Measurements from ENCODE around the gene GREB1L. TPM values are rescaled to one million over a fixed set of nuclear protein-coding genes. Genes with fewer than 3 reads are reported as not detected.

GREB1L gene
- total RNA-seq, 1 experiment from 2014 or later: 75.4 TPM

- no peaks in the 10 kb centered on the region for H3K36me3 ChIP-seq (ENCODE audit: control insufficient read depth, insufficient read depth, low read length)
- no peaks in the 10 kb centered on the region for H3K27me3 ChIP-seq (replicated peaks; ENCODE audit: control insufficient read depth, insufficient read depth, low read length)
- no peaks in the 10 kb centered on the region for H3K9me3 ChIP-seq
- no peaks in the 10 kb centered on the region for H3K4me1 ChIP-seq
- intact Hi-C loops (cut with micrococcal nuclease; ENCODE audit: unreplicated experiment): no loop called here
- DNase-seq: no peak
- no peak overlapping the region for H3K27ac Mint-ChIP-seq (ENCODE audit: unreplicated experiment)
- BruUV-seq (replicated peaks): no TSS peak
- POLR2A ChIA-PET: no interaction called here
- no peak overlapping the region for H3K4me3 Mint-ChIP-seq (ENCODE audit: unreplicated experiment)
- CTCF ChIA-PET: interaction anchor here (0.7 kb wide), 1 partner anchor 212 kb away, joined by 5 read pairs; no protein-coding TSS in a partner anchor
- H3K9me3 Mint-ChIP-seq (ENCODE audit: unreplicated experiment): peaks cover 15% of the 10 kb centered on the region
- no peak for TF ChIP-seq CTCF (IDR thresholded peaks at IDR 0.05; ENCODE audit: insufficient read depth in 1 of 2, low read depth in 1 of 2, low read length in 1 of 2, severe bottlenecking in 1 of 2, unreplicated experiment in 1 of 2)
- H3K4me3 ChIP-seq (ENCODE audit: low read depth, low read length): no peak overlapping the region
- no peaks in the 10 kb centered on the region for H3K27me3 Mint-ChIP-seq (ENCODE audit: insufficient read depth, unreplicated experiment)
- H3K4me1 Mint-ChIP-seq (ENCODE audit: low read depth, unreplicated experiment): no peaks in the 10 kb centered on the region
- H3K36me3 Mint-ChIP-seq (ENCODE audit: insufficient read depth, unreplicated experiment): peaks cover 50% of the 10 kb centered on the region
Observed at GRCh38 chr18:21472741-21473140, 230.7 kb downstream of the GREB1L start.

- H3K4me3 Mint-ChIP-seq (ENCODE audit: unreplicated experiment): no peak overlapping the region
- ChIA-PET POLR2A (no interaction called here), CTCF (no interaction called here)
- no peaks in the 10 kb centered on the region for H3K36me3 ChIP-seq (ENCODE audit: control insufficient read depth, insufficient read depth, low read length)
- H3K36me3 Mint-ChIP-seq (ENCODE audit: insufficient read depth, unreplicated experiment): peaks cover 43% of the 10 kb centered on the region
- intact Hi-C loops (cut with micrococcal nuclease; ENCODE audit: unreplicated experiment): no loop called here
- no peaks in the 10 kb centered on the region for H3K27me3 ChIP-seq (replicated peaks; ENCODE audit: control insufficient read depth, insufficient read depth, low read length)
- no peaks in the 10 kb centered on the region for H3K4me1 Mint-ChIP-seq (ENCODE audit: low read depth, unreplicated experiment)
- no TSS peak for BruUV-seq (replicated peaks)
- no peaks in the 10 kb centered on the region for H3K4me1 ChIP-seq
- H3K27ac Mint-ChIP-seq (ENCODE audit: unreplicated experiment): no peak overlapping the region
- no peak overlapping the region for H3K4me3 ChIP-seq (ENCODE audit: low read depth, low read length)
- no peak for DNase-seq
- peaks cover 15% of the 10 kb centered on the region for H3K9me3 Mint-ChIP-seq (ENCODE audit: unreplicated experiment)
- no peaks in the 10 kb centered on the region for H3K9me3 ChIP-seq
- no peaks in the 10 kb centered on the region for H3K27me3 Mint-ChIP-seq (ENCODE audit: insufficient read depth, unreplicated experiment)
- TF ChIP-seq CTCF (IDR thresholded peaks at IDR 0.05; ENCODE audit: insufficient read depth in 1 of 2, low read depth in 1 of 2, low read length in 1 of 2, severe bottlenecking in 1 of 2, unreplicated experiment in 1 of 2): no peak
Observed at GRCh38 chr18:21474621-21475020, 232.6 kb downstream of the GREB1L start.

- TF ChIP-seq CTCF (IDR thresholded peaks at IDR 0.05; ENCODE audit: insufficient read depth in 1 of 2, low read depth in 1 of 2, low read length in 1 of 2, severe bottlenecking in 1 of 2, unreplicated experiment in 1 of 2): no peak
- Mint-ChIP-seq H3K4me1 (ENCODE audit: low read depth, unreplicated experiment) (no peaks in the 10 kb centered on the region), H3K27me3 (ENCODE audit: insufficient read depth, unreplicated experiment) (no peaks in the 10 kb centered on the region), H3K27ac (ENCODE audit: unreplicated experiment) (no peak overlapping the region), H3K9me3 (ENCODE audit: unreplicated experiment) (no peaks in the 10 kb centered on the region), H3K36me3 (ENCODE audit: insufficient read depth, unreplicated experiment) (peaks cover 29% of the 10 kb centered on the region), H3K4me3 (ENCODE audit: unreplicated experiment) (no peak overlapping the region)
- BruUV-seq (replicated peaks): no TSS peak
- no peaks in the 10 kb centered on the region for H3K4me1 ChIP-seq
- H3K36me3 ChIP-seq (ENCODE audit: control insufficient read depth, insufficient read depth, low read length): no peaks in the 10 kb centered on the region
- no peak overlapping the region for H3K4me3 ChIP-seq (ENCODE audit: low read depth, low read length)
- ChIA-PET CTCF (no interaction called here), POLR2A (no interaction called here)
- DNase-seq: no peak
- H3K9me3 ChIP-seq: no peaks in the 10 kb centered on the region
- intact Hi-C loops (cut with micrococcal nuclease; ENCODE audit: unreplicated experiment): loop anchor here (10.0 kb wide), 1 partner anchor 125 kb away; the partner anchor contains the start of gene ESCO1
- no peaks in the 10 kb centered on the region for H3K27me3 ChIP-seq (replicated peaks; ENCODE audit: control insufficient read depth, insufficient read depth, low read length)
Observed at GRCh38 chr18:21479721-21480120, 237.7 kb downstream of the GREB1L start.

All from Caco-2 (cell line).